ENCODE data around the gene PHF12. TPM values are rescaled to one million over a fixed set of nuclear protein-coding genes. Genes with fewer than 3 reads are reported as not detected.

The PHF12 gene
- total RNA-seq, 1 experiment from 2014 or later: 35.7 TPM

DNA sequence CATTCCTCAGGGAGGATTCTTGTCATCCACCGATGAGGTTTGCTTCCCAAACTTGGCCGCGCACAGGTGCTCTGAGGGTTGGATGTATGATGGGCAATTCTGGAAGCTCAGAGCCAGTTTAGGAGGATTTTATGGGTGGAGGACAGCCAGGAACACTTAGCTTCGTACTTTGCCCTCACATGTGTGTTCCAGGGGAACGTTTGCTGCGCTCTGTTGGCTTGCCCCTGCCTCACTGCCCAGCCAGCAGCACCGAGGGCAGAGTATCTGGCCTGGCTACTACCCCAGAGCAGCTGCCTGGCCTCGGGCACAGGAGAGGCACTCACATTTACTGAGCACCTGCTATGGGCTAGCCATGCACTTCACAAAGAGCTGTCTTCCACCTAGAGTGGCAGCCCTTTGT, 40.5 kb upstream of the PHF12 start:
- BruUV-seq (replicated peaks): no TSS peak
- intact Hi-C loops (cut with micrococcal nuclease): no loop called here
- no peak for TF ChIP-seq ELF1 (IDR thresholded peaks at IDR 0.05; ENCODE audit: borderline replicate concordance, low read depth)
- TF ChIP-seq EZH2 (IDR thresholded peaks at IDR 0.05): no peak
- no peak for TF ChIP-seq CBX3 (IDR thresholded peaks at IDR 0.05; ENCODE audit: low read depth)
- TF ChIP-seq EGR1 (IDR thresholded peaks at IDR 0.05; ENCODE audit: low read depth): no peak
- TF ChIP-seq, protein P1, sequence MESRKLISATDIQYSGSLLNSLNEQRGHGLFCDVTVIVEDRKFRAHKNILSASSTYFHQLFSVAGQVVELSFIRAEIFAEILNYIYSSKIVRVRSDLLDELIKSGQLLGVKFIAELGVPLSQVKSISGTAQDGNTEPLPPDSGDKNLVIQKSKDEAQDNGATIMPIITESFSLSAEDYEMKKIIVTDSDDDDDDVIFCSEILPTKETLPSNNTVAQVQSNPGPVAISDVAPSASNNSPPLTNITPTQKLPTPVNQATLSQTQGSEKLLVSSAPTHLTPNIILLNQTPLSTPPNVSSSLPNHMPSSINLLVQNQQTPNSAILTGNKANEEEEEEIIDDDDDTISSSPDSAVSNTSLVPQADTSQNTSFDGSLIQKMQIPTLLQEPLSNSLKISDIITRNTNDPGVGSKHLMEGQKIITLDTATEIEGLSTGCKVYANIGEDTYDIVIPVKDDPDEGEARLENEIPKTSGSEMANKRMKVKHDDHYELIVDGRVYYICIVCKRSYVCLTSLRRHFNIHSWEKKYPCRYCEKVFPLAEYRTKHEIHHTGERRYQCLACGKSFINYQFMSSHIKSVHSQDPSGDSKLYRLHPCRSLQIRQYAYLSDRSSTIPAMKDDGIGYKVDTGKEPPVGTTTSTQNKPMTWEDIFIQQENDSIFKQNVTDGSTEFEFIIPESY (IDR thresholded peaks at IDR 0.05; ENCODE audit: extremely low read depth, insufficient replicate concordance, low read length): no peak
- TF ChIP-seq JUND (IDR thresholded peaks at IDR 0.05): no peak
- TF ChIP-seq ZNF274 (IDR thresholded peaks at IDR 0.05; ENCODE audit: low read depth, low read length): no peak
- TF ChIP-seq SP1 (IDR thresholded peaks at IDR 0.05; ENCODE audit: low read depth): no peak
- no peak for TF ChIP-seq TCF7L2 (IDR thresholded peaks at IDR 0.05; ENCODE audit: borderline replicate concordance, extremely low read depth, insufficient read depth, insufficient read length)

More for the DNA sequence above, 40.5 kb upstream of the PHF12 start:
- ChIA-PET RAD21 (ENCODE audit: low non-redundant PET in 1 of 2, low total read pairs in 2 of 2, uncharacterized antibody in 2 of 2, unreplicated experiment in 2 of 2) (no interaction called here), POLR2A (no interaction called here), CTCF (interaction anchor here (1.2 kb wide), 1 partner anchor 125 kb away, joined by 3 read pairs; no protein-coding TSS in a partner anchor)
- Histone ChIP-seq H3K9ac (ENCODE audit: low read length) (no peak overlapping the region), H3K36me3 (ENCODE audit: control insufficient read depth in 1 of 2, insufficient read depth in 2 of 2, low read length in 2 of 2) (no peaks in the 10 kb centered on the region), H3K4me2 (ENCODE audit: low read length) (no peak overlapping the region), H3K4me1 (ENCODE audit: control insufficient read depth in 1 of 2, insufficient read depth in 2 of 2, low read length in 2 of 2) (peaks cover 3 to 4% of the 10 kb centered on the region in 2 experiments; a peak in 1 of 4 replicates), H3K27ac (ENCODE audit: low read depth, low read length) (no peak overlapping the region), H2AFZ (ENCODE audit: low read depth, low read length, poor library complexity, severe bottlenecking) (no peak overlapping the region), H3K4me3 (replicated peaks in 1 of 2; ENCODE audit: low read depth in 1 of 2, low read length in 2 of 2) (no peak overlapping the region), H3K9me3 (ENCODE audit: control insufficient read depth in 1 of 2, insufficient read depth in 1 of 2, low read depth in 1 of 2, low read length in 2 of 2) (no peaks in the 10 kb centered on the region), H3K79me2 (ENCODE audit: insufficient read depth, low read length) (no peaks in the 10 kb centered on the region), H4K20me1 (ENCODE audit: insufficient read depth) (no peaks in the 10 kb centered on the region), H3K27me3 (ENCODE audit: insufficient read depth, low read length) (peaks cover 4% of the 10 kb centered on the region; the same call in 1 of the 2 replicates), H3K9me2 (ENCODE audit: insufficient read depth) (no peaks in the 10 kb centered on the region)
- ATAC-seq (no peak), DNase-seq (ENCODE audit: low read depth, low spot score) (no peak)
